ENCODE measurements around the gene FAM83C.
"Not testable (repeated sequence)": the region's sequence is repeated elsewhere in the genome, so short reads cannot be mapped to it uniquely, and the experiment has no call there.

FAM83C gene

GRCh38 chr20:35263532-35264341 is 28.5 kb downstream of the FAM83C start:
- no peak for DNase-seq (ENCODE audit: low spot score)

GRCh38 chr20:35262731-35263531 is 29.3 kb downstream of the FAM83C start:
- DNase-seq (ENCODE audit: low spot score): not testable (repeated sequence)

GRCh38 chr20:35262321-35262720 is 29.9 kb downstream of the FAM83C start:
- DNase-seq (ENCODE audit: low spot score): not testable (repeated sequence)

DNA sequence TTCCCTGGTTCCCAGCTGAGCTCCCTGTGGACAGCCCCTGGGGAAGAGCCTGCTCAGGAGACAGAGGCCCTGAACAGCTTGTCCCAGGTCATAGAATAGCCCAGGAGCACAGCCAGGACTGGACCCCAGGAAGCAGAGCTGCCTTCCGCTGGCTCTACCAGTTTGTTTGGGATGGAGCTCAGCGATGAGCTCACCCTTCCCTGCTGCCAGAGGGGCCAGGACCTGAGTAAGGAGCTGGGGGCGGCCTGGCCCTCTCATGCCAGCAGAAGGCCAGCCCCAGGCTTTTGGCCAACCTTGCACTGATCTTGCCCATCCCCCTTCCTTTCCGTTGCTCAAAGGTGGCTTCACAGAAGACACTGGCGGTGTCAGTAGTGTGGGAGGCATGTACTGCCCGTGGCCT is 31.8 kb downstream of the FAM83C start:
- no peak for DNase-seq (ENCODE audit: low spot score)

GRCh38 chr20:35257175-35257909 is 34.9 kb downstream of the FAM83C start:
- DNase-seq (ENCODE audit: low spot score): no peak

DNA sequence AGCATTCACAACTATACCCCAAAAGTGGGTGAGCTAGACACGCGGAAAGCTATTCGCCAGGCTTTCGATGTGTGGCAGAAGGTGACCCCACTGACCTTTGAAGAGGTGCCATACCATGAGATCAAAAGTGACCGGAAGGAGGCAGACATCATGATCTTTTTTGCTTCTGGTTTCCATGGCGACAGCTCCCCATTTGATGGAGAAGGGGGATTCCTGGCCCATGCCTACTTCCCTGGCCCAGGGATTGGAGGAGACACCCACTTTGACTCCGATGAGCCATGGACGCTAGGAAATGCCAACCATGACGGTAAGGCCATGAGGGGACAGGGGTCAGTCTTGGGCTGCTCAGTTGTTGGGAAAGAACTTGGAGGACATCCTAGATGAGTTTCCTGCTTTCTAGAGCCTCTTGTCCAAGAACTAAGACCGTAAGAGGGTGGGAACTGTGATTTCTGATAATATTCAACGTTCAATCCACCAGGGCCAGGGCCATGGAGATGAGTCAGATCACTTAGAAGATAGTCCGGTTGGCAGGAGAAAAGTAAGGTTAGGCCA is 37.7 kb downstream of the FAM83C start:
- DNase-seq (ENCODE audit: low spot score): no peak

- no peak for DNase-seq (ENCODE audit: low spot score)
Measured at GRCh38 chr20:35253010-35253409, 39.2 kb downstream of the FAM83C start.

DNA sequence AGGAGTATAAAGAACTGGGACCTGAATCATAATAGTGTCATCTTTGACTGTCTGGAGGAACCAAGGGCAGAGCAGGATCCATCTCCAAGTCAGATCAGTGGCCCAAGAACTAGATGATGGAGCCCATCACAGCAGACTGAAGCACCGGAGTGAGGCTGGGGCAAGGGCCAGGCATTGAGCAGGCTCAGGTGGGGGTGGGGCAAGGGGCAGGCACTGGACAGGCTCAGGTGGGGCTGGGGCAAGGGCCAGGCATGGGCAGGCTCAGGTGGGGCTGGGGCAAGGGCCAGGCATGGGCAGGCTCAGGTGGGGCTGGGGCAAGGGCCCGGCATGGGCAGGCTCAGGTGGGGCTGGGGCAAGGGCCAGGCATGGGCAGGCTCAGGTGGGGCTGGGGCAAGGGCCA is 39.6 kb downstream of the FAM83C start:
- DNase-seq (ENCODE audit: low spot score): not testable (repeated sequence)

DNA sequence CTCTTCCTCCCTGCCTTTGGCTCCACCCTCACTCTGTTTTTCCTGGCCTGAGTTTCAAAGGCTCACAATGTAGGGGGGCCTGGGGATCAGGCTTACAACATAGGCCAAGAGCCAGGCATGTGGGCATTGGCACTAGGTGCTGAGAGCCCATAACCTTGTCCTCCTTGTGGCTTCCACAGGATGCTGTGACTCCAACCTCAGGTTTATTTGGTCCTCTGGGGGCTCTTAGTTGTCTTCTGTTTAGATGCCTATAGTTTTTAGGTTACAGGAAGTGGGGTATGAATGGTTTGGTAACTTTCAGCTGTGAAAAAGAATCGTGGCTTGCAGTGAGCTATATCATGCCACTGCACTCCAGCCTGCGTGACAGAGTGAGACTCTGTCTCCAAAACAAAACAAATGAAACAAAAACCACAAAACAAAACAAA is 40.2 kb downstream of the FAM83C start:
- DNase-seq (ENCODE audit: low spot score): no peak

DNA sequence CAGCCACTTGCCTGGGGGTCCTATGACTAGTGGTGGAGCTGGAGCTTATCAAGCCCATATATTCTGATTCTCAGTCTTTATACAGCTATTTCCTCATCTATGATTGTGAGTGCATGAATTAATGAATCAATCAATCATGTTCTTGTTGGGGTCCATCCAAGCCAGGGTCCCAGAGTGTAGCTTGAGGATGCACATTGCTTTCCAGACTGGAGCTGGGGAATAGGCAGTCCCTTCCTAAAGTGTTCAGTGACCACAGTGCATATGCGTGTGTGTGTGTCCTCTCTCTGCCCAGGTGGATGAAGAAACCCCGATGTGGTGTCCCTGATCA is 40.6 kb downstream of the FAM83C start:
- DNase-seq (ENCODE audit: low spot score): no peak

GRCh38 chr20:35248641-35249475 is 43.4 kb downstream of the FAM83C start:
- DNase-seq (ENCODE audit: low spot score): peak; percentile 10

DNA sequence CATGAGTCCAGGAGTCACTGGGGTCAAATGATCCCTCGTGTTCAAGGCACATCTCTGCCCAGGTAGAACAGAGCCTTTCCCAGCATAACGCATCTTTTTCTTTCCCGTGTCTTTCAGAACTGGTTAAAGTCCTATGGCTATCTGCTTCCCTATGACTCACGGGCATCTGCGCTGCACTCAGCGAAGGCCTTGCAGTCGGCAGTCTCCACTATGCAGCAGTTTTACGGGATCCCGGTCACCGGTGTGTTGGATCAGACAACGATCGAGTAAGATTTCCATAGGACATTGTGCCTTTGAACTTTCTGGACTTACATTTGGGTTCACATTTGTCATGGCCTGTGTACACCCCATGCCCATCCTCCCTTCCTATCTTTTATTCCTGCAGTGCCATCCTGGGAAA is 45.5 kb downstream of the FAM83C start:
- DNase-seq (ENCODE audit: low spot score): no peak

- no peak for DNase-seq (ENCODE audit: low spot score)
Measured at GRCh38 chr20:35243986-35244385, 48.2 kb downstream of the FAM83C start.

- no peak for DNase-seq (ENCODE audit: low spot score)
Measured at GRCh38 chr20:35243317-35243716, 48.9 kb downstream of the FAM83C start.

DNA sequence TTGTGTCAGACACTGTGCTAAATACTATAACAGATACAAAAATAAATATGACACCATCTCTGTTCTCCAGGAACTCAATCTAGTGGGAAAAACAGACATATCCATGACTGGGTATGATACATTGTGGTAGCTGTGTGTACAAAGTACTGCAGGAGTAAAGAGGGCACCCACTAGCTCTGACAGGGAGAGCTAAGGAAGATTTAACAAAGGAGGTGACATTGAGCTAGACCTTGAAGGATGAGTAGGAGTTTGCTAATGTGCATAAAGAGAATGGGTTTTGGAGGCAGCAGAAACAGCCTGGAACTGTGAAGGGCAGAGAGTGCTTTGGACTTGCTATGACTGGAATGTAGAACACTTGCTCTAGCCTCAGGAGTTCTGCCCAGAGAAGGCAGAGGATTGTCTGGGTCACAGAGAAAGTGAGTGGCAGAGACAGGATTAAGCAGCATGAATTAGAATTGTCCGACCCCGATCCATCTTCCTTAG is 51.4 kb downstream of the FAM83C start:
- no peak for DNase-seq (ENCODE audit: low spot score)

- no peak for DNase-seq (ENCODE audit: low spot score)
Measured at GRCh38 chr20:35240083-35240810, 52.0 kb downstream of the FAM83C start.

GRCh38 chr20:35238735-35239134 is 53.5 kb downstream of the FAM83C start:
- no peak for DNase-seq (ENCODE audit: low spot score)

DNA sequence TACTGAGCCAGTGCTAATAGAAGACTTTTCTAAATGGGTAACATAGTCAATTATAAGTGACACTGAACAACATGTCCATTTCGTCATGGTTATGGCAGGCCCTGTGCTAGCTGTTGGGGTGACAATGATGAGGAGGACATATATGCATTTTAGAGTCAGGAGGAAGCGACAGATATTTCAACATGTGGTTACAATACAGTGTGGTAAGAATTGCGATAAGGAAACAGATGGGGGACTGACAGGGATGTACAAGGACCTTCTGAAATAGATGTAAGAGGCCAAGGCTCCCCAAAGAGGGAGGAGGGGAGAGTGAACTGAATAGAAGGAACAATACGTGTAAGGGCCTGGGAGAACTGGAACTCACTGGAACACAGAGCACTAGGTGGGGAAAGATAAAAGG is 54.1 kb downstream of the FAM83C start:
- no peak for DNase-seq (ENCODE audit: low spot score)

DNA sequence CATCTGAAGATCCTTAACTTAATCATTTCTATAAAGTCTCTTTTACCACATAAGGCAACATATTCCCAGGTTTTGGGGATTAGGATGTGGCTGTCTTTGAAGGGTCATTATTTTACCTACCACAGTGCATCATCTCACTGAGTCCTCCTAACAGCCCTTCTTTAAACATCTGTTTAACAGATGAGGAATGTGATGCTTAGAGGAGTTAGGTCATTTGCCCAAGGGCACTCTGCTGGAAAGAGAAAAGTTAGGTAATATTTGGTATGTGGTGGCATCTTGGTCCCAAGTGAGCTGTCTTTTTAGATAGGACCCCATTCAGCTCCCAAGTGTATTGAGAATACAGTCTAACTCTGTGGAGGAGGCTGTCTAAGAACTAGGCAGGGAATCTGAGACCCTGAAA is 54.7 kb downstream of the FAM83C start:
- no peak for DNase-seq (ENCODE audit: low spot score)

GRCh38 chr20:35235881-35236280 is 56.3 kb downstream of the FAM83C start:
- no peak for DNase-seq (ENCODE audit: low spot score)

All from pons (tissue), 1 donor.